K562 (cell line): ENCODE measurements around the gene SRRM5. TPM values are rescaled to one million over a fixed set of nuclear protein-coding genes. Genes with fewer than 3 reads are reported as not detected.

ENCODE experiments used
- BHLHE40 ChIP-seq: IDR thresholded peaks from 2 replicates; pipeline ENCODE4 v1.6.1; 2011; ENCODE audit warnings: low read length, improper control_type of control experiment
- BMI1 ChIP-seq: fragments of 150-350 bp; IDR thresholded peaks from 2 replicates; pipeline ENCODE4 v1.6.1; 2014; ENCODE audit warnings: low read length
- CHAMP1 ChIP-seq: fragments of 450-650 bp; IDR thresholded peaks from 2 replicates; pipeline ENCODE4 v1.6.1; 2016; ENCODE audit warnings: mild to moderate bottlenecking
- GATAD2B ChIP-seq: fragments of 450-650 bp; IDR thresholded peaks from 2 replicates; pipeline ENCODE4 v1.6.1; 2017; ENCODE audit warnings: mild to moderate bottlenecking, borderline replicate concordance
- HINFP ChIP-seq: fragments of 450-650 bp; conservative IDR thresholded peaks from 2 replicates; pipeline ENCODE4 v1.6.1; 2016; ENCODE audit warnings: missing genetic modification characterization, low read depth, mild to moderate bottlenecking, control low read depth, missing compliant biosample characterization
- MCM2 ChIP-seq: fragments of 450-650 bp; IDR thresholded peaks from 2 replicates; pipeline ENCODE4 v1.6.1; 2017; ENCODE audit warnings: low read depth, mild to moderate bottlenecking
- MLLT1 ChIP-seq, 2 experiments: fragments of 450-650 bp; IDR thresholded peaks; 2 replicates each; pipeline ENCODE4 v1.6.1; 2016
- MLX ChIP-seq, 2 experiments: fragments of 450-650 bp in 1 of 2; sonication (generic) in 1 of 2; formaldehyde crosslinking; conservative IDR thresholded peaks; 2 replicates each; pipeline versions ENCODE4 v1.4.0 to v1.8.1; 2020 to 2022; ENCODE audit warnings: mild to moderate bottlenecking in 1 of 2, missing genetic modification reagents in 1 of 2
- NEUROD1 ChIP-seq: fragments of 150-350 bp; IDR thresholded peaks from 2 replicates; pipeline ENCODE4 v1.6.1; 2014; ENCODE audit warnings: borderline replicate concordance, low read length, low read depth; ENCODE audit not compliant: partially characterized antibody
- PRMT5 ChIP-seq: sonication (generic); formaldehyde crosslinking; IDR thresholded peaks from 2 replicates; pipeline ENCODE4 v1.5.0; 2020; ENCODE audit warnings: missing genetic modification reagents
- PTBP1 ChIP-seq: fragments of 200-400 bp; formaldehyde crosslinking; IDR thresholded peaks from 2 replicates; pipeline ENCODE4 v1.6.1; 2017; ENCODE audit warnings: low read depth, low read length
- RBM17 ChIP-seq: fragments of 200-400 bp; formaldehyde crosslinking; IDR thresholded peaks from 2 replicates; pipeline ENCODE4 v1.6.1; 2017; ENCODE audit warnings: low read depth, mild to moderate bottlenecking, low read length, borderline replicate concordance
- SMC3 ChIP-seq: conservative IDR thresholded peaks from 2 replicates; pipeline ENCODE4 v1.6.1; 2011; ENCODE audit warnings: low read depth, low read length, improper control_type of control experiment; ENCODE audit not compliant: insufficient read depth
- TFE3 ChIP-seq: fragments of 450-650 bp; formaldehyde crosslinking; IDR thresholded peaks from 2 replicates; pipeline ENCODE4 v1.4.0; 2020; ENCODE audit warnings: mild to moderate bottlenecking, mixed read lengths
- ZNF175 ChIP-seq: fragments of 200-800 bp; sonication (Bioruptor generic); IDR thresholded peaks from 2 replicates; pipeline ENCODE4 v1.6.1; 2016; ENCODE audit warnings: low read depth, mild to moderate bottlenecking, missing genetic modification characterization, missing compliant biosample characterization
- ZNF395 ChIP-seq: fragments of 200-800 bp; sonication (Bioruptor generic); IDR thresholded peaks from 2 replicates; pipeline ENCODE4 v1.6.1; 2017; ENCODE audit warnings: missing genetic modification characterization, missing compliant biosample characterization
- polyA plus RNA-seq, 8 experiments: library from polyadenylated mRNA; depleted of rRNA in 4 of 8; stranded (reverse) in 5 of 8; unstranded in 3 of 8; fragments of >200 nt; fragmentation: Nextera tagmentation in 2 of 8; fragmentation: Illumina TruSeq in 1 of 8; extraction: Ambion mirVana in 2 of 8; extraction: Trizol in 1 of 8; gene quantifications; 2 replicates each; pipeline versions ENCODE4 v1.2.1 to v1.2.3, GENCODE V29; 2011 to 2014; ENCODE audit warnings: inconsistent platforms in 1 of 8, missing spikeins in 1 of 8
- total RNA-seq, 7 experiments: library from RNA; depleted of rRNA in 6 of 7; stranded (reverse); fragments of >200 nt in 6 of 7; fragmentation: Illumina TruSeq in 2 of 7; extraction: Trizol in 2 of 7; gene quantifications; 2 replicates each; pipeline versions ENCODE4 v1.2.1 to v1.2.3, GENCODE V29; 2011 to 2021; ENCODE audit warnings: low replicate concordance in 1 of 7

Gene SRRM5
- total and polyA plus RNA-seq, 9 of the 15 experiments (the other 6 are each of a cell fraction or from before 2014, with no cell fraction given) = 0.09 to 0.45 (median 0.18) TPM; not detected in 2

GRCh38 chr19:43595999-43596841 is 15.7 kb upstream of the SRRM5 start, which contains the start of the genes IRGQ and ZNF576 (continued):
- TF ChIP-seq PTBP1 (no peak), SMC3 (no peak), BMI1 (no peak), HINFP (tag) (no peak), MLLT1 (IDR thresholded peaks at IDR 0.05) (0 out of 4 replicates have a peak, but pooled peaks of 1 of the 2 experiments have one; percentile 3), RBM17 (no peak), ZNF175 (CRISPR knock-in tag) (no peak), GATAD2B (no peak), PRMT5 (CRISPR knock-in tag) (no peak), TFE3 (0 out of 2 replicates have a peak, but pooled peaks have one; percentile 1), CHAMP1 (no peak), BHLHE40 (peak; percentile 10), MCM2 (no peak), MLX (CRISPR knock-in tag; conservative IDR thresholded peaks at IDR 0.05) (0 out of 4 replicates have a peak, but pooled peaks of 1 of the 2 experiments have one; percentile 68), NEUROD1 (peak; percentile 81), ZNF395 (CRISPR knock-in tag) (peak; percentile 75; the same call in 1 of the 2 replicates)
